ENCODE data around the gene HBE1. TPM values are rescaled to one million over a fixed set of nuclear protein-coding genes. Genes with fewer than 3 reads are reported as not detected.
A peak's percentile ranks its signal among the peaks of the same experiment; 100 is the strongest.

HBE1 gene
- total and polyA plus RNA-seq, 9 of the 15 experiments (the other 6 are each of a cell fraction or from before 2014, with no cell fraction given): 612 to 10,250 (median 2,181) TPM

DNA sequence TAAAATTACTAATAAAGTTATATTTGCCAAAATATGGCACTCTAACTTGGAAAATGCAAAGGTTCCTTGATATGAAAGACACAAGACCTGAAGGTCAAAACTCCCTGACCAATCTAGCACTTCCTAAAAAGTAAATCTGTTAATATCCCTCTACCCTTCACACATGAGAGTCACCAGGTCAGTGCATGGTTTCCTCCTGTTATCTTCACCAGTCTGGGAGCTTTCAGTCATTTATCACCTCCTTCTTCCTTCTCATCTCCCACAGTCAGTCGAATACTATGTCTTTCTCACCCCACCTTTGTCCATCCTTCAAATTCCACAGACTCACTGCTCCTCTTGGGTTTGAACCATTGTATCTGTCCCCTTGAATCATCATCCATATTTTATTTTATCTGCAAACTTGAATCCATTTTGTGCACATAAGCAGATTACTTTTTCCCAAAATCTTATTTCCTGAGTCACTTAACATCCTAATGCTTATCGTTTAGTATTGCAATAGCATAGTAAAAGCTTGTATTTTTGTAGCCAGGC is 2.6 kb downstream of the HBE1 start (continued):
- TF ChIP-seq, protein P1, sequence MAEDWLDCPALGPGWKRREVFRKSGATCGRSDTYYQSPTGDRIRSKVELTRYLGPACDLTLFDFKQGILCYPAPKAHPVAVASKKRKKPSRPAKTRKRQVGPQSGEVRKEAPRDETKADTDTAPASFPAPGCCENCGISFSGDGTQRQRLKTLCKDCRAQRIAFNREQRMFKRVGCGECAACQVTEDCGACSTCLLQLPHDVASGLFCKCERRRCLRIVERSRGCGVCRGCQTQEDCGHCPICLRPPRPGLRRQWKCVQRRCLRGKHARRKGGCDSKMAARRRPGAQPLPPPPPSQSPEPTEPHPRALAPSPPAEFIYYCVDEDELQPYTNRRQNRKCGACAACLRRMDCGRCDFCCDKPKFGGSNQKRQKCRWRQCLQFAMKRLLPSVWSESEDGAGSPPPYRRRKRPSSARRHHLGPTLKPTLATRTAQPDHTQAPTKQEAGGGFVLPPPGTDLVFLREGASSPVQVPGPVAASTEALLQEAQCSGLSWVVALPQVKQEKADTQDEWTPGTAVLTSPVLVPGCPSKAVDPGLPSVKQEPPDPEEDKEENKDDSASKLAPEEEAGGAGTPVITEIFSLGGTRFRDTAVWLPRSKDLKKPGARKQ (CRISPR knock-in tag; IDR thresholded peaks at IDR 0.05): no peak
- TF ChIP-seq, protein P2, sequence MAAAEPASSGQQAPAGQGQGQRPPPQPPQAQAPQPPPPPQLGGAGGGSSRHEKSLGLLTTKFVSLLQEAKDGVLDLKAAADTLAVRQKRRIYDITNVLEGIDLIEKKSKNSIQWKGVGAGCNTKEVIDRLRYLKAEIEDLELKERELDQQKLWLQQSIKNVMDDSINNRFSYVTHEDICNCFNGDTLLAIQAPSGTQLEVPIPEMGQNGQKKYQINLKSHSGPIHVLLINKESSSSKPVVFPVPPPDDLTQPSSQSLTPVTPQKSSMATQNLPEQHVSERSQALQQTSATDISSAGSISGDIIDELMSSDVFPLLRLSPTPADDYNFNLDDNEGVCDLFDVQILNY (CRISPR knock-in tag; IDR thresholded peaks at IDR 0.05): no peak
- TF ChIP-seq FOXK1 (CRISPR knock-in tag; IDR thresholded peaks at IDR 0.05; ENCODE audit: borderline replicate concordance): no peak
- TF ChIP-seq ZNF707 (CRISPR knock-in tag; conservative IDR thresholded peaks at IDR 0.05): no peak
- TF ChIP-seq, protein P3, sequence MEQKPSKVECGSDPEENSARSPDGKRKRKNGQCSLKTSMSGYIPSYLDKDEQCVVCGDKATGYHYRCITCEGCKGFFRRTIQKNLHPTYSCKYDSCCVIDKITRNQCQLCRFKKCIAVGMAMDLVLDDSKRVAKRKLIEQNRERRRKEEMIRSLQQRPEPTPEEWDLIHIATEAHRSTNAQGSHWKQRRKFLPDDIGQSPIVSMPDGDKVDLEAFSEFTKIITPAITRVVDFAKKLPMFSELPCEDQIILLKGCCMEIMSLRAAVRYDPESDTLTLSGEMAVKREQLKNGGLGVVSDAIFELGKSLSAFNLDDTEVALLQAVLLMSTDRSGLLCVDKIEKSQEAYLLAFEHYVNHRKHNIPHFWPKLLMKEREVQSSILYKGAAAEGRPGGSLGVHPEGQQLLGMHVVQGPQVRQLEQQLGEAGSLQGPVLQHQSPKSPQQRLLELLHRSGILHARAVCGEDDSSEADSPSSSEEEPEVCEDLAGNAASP (IDR thresholded peaks at IDR 0.05): no peak
- no peak for TF ChIP-seq MTA2 (IDR thresholded peaks at IDR 0.05; ENCODE audit: low read depth)
- TF ChIP-seq POLR2A (conservative IDR thresholded peaks at IDR 0.05): peak; percentile 79
- no peak for TF ChIP-seq TBP (optimal IDR thresholded peaks at IDR 0.05; ENCODE audit: low read depth, low read length)
- no peak for TF ChIP-seq ESRRB (CRISPR knock-in tag; IDR thresholded peaks at IDR 0.05; ENCODE audit: borderline replicate concordance)
- TF ChIP-seq HEY1 (CRISPR knock-in tag; IDR thresholded peaks at IDR 0.05; ENCODE audit: borderline replicate concordance): no peak
- TF ChIP-seq, protein P4, sequence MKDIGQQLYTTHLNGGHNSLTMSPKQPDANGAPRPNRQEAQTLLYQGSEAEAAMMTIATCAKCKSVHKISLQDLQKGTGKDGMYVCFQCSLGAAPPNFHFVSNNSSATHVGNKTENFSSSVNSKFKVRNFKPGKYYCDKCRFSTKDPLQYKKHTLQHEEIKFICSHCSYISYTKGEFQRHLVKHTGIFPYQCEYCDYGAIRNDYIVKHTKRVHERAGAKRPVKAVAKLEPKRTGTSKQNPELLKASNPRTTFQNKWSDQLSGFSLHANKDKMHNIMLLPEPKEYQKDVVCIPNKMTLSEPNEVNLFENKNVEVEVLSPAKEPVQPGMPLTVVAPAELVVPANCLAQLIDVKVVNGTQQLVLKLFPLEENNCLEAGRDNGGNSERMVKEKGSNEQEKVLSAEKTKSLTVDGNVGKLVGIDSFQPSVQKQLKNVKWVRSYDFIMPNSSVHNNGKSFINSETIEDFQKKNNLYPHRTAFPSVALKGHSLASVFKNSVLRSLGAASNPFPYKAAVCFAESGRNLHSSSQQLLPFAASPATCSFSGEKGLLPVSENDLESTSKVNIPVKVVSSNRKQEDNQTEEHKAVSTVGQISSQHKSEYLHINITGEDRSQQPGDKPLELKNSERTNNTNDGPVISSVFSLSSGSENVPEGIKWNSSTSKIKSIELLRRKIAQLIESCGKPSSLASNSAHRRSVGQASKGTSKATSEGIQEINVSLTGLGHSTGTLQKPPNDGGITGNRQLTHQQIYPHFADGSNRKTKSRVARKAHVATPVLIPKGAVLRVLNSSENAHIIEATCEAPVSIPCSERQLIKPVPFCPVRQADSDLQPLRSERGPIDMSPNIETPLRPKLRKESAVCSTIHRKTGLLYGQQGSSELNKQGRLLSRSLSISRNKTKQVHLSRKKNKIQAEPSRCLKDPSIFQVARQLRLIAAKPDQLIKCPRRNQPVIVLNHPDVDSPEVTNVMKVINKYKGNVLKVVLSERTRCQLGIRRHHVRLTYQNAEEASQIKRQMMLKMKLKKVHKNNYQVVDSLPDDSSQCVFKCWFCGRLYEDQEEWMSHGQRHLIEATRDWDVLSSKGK (CRISPR knock-in tag; IDR thresholded peaks at IDR 0.05): no peak
- TF ChIP-seq, protein P5, sequence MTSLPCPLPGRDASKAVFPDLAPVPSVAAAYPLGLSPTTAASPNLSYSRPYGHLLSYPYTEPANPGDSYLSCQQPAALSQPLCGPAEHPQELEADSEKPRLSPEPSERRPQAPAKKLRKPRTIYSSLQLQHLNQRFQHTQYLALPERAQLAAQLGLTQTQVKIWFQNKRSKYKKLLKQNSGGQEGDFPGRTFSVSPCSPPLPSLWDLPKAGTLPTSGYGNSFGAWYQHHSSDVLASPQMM (CRISPR knock-in tag; IDR thresholded peaks at IDR 0.05): no peak
- TF ChIP-seq, protein P6, sequence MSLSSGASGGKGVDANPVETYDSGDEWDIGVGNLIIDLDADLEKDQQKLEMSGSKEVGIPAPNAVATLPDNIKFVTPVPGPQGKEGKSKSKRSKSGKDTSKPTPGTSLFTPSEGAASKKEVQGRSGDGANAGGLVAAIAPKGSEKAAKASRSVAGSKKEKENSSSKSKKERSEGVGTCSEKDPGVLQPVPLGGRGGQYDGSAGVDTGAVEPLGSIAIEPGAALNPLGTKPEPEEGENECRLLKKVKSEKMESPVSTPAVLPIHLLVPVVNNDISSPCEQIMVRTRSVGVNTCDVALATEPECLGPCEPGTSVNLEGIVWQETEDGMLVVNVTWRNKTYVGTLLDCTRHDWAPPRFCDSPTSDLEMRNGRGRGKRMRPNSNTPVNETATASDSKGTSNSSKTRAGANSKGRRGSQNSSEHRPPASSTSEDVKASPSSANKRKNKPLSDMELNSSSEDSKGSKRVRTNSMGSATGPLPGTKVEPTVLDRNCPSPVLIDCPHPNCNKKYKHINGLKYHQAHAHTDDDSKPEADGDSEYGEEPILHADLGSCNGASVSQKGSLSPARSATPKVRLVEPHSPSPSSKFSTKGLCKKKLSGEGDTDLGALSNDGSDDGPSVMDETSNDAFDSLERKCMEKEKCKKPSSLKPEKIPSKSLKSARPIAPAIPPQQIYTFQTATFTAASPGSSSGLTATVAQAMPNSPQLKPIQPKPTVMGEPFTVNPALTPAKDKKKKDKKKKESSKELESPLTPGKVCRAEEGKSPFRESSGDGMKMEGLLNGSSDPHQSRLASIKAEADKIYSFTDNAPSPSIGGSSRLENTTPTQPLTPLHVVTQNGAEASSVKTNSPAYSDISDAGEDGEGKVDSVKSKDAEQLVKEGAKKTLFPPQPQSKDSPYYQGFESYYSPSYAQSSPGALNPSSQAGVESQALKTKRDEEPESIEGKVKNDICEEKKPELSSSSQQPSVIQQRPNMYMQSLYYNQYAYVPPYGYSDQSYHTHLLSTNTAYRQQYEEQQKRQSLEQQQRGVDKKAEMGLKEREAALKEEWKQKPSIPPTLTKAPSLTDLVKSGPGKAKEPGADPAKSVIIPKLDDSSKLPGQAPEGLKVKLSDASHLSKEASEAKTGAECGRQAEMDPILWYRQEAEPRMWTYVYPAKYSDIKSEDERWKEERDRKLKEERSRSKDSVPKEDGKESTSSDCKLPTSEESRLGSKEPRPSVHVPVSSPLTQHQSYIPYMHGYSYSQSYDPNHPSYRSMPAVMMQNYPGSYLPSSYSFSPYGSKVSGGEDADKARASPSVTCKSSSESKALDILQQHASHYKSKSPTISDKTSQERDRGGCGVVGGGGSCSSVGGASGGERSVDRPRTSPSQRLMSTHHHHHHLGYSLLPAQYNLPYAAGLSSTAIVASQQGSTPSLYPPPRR (CRISPR knock-in tag; IDR thresholded peaks at IDR 0.05; ENCODE audit: borderline replicate concordance): no peak
- no peak for TF ChIP-seq NFIX (CRISPR knock-in tag; IDR thresholded peaks at IDR 0.05; ENCODE audit: low read depth)
- no peak for TF ChIP-seq ZFX (CRISPR knock-in tag; IDR thresholded peaks at IDR 0.05)
- TF ChIP-seq IFI16 (CRISPR knock-in tag; IDR thresholded peaks at IDR 0.05): no peak

Data from K562 (cell line).